ENCODE data around the gene RXFP3. TPM values are rescaled to one million over a fixed set of nuclear protein-coding genes. Genes with fewer than 3 reads are reported as not detected.

The RXFP3 gene
- total RNA-seq, 3 donors from 2014 or later, result not detected

DNA sequence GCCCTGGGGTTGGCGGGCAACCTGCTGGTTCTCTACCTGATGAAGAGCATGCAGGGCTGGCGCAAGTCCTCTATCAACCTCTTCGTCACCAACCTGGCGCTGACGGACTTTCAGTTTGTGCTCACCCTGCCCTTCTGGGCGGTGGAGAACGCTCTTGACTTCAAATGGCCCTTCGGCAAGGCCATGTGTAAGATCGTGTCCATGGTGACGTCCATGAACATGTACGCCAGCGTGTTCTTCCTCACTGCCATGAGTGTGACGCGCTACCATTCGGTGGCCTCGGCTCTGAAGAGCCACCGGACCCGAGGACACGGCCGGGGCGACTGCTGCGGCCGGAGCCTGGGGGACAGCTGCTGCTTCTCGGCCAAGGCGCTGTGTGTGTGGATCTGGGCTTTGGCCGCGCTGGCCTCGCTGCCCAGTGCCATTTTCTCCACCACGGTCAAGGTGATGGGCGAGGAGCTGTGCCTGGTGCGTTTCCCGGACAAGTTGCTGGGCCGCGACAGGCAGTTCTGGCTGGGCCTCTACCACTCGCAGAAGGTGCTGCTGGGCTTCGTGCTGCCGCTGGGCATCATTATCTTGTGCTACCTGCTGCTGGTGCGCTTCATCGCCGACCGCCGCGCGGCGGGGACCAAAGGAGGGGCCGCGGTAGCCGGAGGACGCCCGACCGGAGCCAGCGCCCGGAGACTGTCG is 976 bp downstream of the RXFP3 start:
- intact Hi-C loops (cut with DNase I, micrococcal nuclease), result loop anchor here in 1 of 2 donors (10.0 kb wide), 1 partner anchor 502 kb away; no protein-coding TSS in a partner anchor
- H3K4me3 ChIP-seq, result no peak overlapping the region

DNA sequence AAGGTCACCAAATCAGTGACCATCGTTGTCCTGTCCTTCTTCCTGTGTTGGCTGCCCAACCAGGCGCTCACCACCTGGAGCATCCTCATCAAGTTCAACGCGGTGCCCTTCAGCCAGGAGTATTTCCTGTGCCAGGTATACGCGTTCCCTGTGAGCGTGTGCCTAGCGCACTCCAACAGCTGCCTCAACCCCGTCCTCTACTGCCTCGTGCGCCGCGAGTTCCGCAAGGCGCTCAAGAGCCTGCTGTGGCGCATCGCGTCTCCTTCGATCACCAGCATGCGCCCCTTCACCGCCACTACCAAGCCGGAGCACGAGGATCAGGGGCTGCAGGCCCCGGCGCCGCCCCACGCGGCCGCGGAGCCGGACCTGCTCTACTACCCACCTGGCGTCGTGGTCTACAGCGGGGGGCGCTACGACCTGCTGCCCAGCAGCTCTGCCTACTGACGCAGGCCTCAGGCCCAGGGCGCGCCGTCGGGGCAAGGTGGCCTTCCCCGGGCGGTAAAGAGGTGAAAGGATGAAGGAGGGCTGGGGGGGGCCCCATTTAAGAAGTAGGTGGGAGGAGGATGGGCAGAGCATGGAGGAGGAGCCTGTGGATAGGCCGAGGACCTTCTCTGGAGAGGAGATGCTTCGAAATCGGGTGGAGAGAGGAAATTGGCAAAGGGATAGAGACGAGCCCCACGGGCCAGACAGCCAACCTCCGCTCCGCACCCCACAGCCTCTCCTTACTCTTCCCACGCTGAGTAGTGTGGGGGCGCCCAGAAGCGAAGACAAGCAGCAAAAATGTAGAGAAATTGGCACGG is 1.7 kb downstream of the RXFP3 start:
- TF ChIP-seq, protein P1, sequence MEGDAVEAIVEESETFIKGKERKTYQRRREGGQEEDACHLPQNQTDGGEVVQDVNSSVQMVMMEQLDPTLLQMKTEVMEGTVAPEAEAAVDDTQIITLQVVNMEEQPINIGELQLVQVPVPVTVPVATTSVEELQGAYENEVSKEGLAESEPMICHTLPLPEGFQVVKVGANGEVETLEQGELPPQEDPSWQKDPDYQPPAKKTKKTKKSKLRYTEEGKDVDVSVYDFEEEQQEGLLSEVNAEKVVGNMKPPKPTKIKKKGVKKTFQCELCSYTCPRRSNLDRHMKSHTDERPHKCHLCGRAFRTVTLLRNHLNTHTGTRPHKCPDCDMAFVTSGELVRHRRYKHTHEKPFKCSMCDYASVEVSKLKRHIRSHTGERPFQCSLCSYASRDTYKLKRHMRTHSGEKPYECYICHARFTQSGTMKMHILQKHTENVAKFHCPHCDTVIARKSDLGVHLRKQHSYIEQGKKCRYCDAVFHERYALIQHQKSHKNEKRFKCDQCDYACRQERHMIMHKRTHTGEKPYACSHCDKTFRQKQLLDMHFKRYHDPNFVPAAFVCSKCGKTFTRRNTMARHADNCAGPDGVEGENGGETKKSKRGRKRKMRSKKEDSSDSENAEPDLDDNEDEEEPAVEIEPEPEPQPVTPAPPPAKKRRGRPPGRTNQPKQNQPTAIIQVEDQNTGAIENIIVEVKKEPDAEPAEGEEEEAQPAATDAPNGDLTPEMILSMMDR (IDR thresholded peaks at IDR 0.05), result no peak
- ATAC-seq (no peak), DNase-seq (no peak)
- Histone ChIP-seq H3K4me1 (ENCODE audit: low read depth) (no peaks in the 10 kb centered on the region), H3K36me3 (ENCODE audit: low read depth) (no peaks in the 10 kb centered on the region), H3K9me3 (no peaks in the 10 kb centered on the region), H3K4me3 (no peak overlapping the region)
- intact Hi-C loops (cut with DNase I, micrococcal nuclease), result loop anchor here in 1 of 2 donors (10.0 kb wide), 1 partner anchor 503 kb away; no protein-coding TSS in a partner anchor

More for the DNA sequence above, 976 bp downstream of the RXFP3 start:
- no peak for ATAC-seq
- no peak for DNase-seq
- no peaks in the 10 kb centered on the region for H3K4me1 ChIP-seq (ENCODE audit: low read depth)
- TF ChIP-seq, protein P1 (IDR thresholded peaks at IDR 0.05), result no peak
- no peaks in the 10 kb centered on the region for H3K9me3 ChIP-seq
- no peaks in the 10 kb centered on the region for H3K36me3 ChIP-seq (ENCODE audit: low read depth)

DNA sequence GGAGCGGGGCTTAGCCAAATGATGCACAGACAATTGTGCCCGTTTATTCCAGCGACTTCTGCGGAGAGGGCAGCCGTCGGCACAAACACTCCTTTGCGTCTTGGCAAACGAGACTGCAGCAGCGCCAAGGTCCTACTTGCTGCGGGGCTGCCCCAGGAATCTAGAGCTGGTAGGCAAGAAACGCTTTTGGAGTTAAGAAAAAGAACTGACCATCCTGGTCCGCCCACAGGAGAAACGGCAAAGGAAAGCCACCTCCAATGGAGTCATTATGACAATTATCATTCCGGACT is 2.3 kb downstream of the RXFP3 start:
- Histone ChIP-seq H3K4me1 (ENCODE audit: low read depth) (no peaks in the 10 kb centered on the region), H3K36me3 (ENCODE audit: low read depth) (no peaks in the 10 kb centered on the region), H3K9me3 (no peaks in the 10 kb centered on the region), H3K4me3 (no peak overlapping the region)
- intact Hi-C loops (cut with DNase I, micrococcal nuclease), result loop anchor here in 1 of 2 donors (10.0 kb wide), 1 partner anchor 504 kb away; no protein-coding TSS in a partner anchor
- TF ChIP-seq, protein P1 (IDR thresholded peaks at IDR 0.05), result no peak
- no peak for ATAC-seq
- DNase-seq, result no peak

DNA sequence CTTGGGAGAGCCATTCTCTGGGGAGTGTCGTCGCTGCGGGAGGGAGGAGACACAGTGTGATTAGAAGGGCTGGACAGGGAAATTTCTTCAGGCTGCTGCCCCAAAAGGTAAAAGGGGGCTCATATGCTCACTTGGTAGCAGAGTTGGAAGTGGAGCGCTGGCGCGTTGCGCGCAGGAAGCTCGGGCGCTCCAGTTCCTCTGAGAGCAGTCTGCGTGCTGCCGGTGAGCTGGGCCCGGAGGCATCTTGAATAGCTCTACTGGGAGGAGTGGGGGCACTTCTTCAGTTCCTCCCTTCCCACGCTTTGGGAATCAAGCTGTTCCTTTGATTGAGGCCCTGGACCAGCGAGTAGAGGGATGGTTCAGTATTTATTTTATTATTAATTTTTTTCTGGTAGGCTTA is 2.7 kb downstream of the RXFP3 start:
- Histone ChIP-seq H3K36me3 (ENCODE audit: low read depth) (no peaks in the 10 kb centered on the region), H3K4me1 (ENCODE audit: low read depth) (no peaks in the 10 kb centered on the region), H3K4me3 (no peak overlapping the region), H3K9me3 (no peaks in the 10 kb centered on the region)
- intact Hi-C loops (cut with DNase I, micrococcal nuclease), result loop anchor here in 1 of 2 donors (10.0 kb wide), 1 partner anchor 504 kb away; no protein-coding TSS in a partner anchor
- TF ChIP-seq, protein P1 (IDR thresholded peaks at IDR 0.05), result no peak
- ATAC-seq (no peak), DNase-seq (no peak)

DNA sequence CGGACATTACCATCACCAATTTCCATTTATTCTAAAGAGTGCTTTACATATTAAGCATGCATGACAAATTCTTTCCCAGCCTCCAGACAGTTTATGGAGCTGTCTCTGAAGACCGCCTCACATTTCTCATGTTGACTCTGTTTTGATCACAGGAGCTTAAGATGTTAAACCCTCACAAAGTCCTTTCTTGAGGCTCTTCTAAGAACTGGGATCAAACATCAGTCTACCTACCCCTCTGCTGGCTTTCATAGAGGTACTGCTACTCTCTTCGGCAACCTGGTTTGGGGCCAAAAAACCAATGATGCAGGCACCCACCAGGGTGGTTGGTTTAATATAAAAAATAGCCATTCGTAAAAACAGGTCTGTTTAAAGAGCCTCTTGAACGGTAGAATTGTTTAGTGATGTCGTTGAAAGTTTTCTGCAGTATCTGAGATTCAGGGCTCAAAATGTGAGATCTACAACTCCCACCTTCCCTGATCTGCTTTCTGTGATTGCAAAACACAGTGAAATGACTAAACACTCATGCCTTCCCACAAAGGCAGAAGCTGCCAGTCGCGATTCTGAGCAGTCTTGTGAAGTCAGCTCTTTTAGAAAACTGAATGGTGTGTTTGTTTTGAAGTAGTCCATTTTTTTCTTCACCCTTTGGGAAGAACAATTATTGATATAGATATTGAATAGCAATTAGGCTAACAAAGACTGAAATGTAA is 3.5 kb downstream of the RXFP3 start:
- H3K4me1 ChIP-seq (ENCODE audit: low read depth), result no peaks in the 10 kb centered on the region
- ATAC-seq (no peak), DNase-seq (no peak)
- TF ChIP-seq, protein P1 (IDR thresholded peaks at IDR 0.05), result no peak
- H3K4me3 ChIP-seq, result no peak overlapping the region
- H3K9me3 ChIP-seq, result no peaks in the 10 kb centered on the region
- intact Hi-C loops (cut with DNase I, micrococcal nuclease), result loop anchor here in 1 of 2 donors (10.0 kb wide), 1 partner anchor 505 kb away; no protein-coding TSS in a partner anchor
- no peaks in the 10 kb centered on the region for H3K36me3 ChIP-seq (ENCODE audit: low read depth)
